ENCODE measurements around the gene RAB3C. TPM values are rescaled to one million over a fixed set of nuclear protein-coding genes. Genes with fewer than 3 reads are reported as not detected.
"Not testable (repeated sequence)": the region's sequence is repeated elsewhere in the genome, so short reads cannot be mapped to it uniquely, and the experiment has no call there.

Gene RAB3C, protein sequence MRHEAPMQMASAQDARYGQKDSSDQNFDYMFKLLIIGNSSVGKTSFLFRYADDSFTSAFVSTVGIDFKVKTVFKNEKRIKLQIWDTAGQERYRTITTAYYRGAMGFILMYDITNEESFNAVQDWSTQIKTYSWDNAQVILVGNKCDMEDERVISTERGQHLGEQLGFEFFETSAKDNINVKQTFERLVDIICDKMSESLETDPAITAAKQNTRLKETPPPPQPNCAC
- 0.13 and 0.24 TPM in 2 replicates for total RNA-seq (2014; rRNA removed; shearing (Covaris generic))
- polyA plus RNA-seq (2015; cell fraction: cytosol; rRNA removed) = 0.01 and 0.04 TPM in 2 replicates
- 0.15 TPM in 1 of 2 replicates, not detected in the other for polyA plus RNA-seq (2015; cell fraction: nucleus; rRNA removed)

DNA sequence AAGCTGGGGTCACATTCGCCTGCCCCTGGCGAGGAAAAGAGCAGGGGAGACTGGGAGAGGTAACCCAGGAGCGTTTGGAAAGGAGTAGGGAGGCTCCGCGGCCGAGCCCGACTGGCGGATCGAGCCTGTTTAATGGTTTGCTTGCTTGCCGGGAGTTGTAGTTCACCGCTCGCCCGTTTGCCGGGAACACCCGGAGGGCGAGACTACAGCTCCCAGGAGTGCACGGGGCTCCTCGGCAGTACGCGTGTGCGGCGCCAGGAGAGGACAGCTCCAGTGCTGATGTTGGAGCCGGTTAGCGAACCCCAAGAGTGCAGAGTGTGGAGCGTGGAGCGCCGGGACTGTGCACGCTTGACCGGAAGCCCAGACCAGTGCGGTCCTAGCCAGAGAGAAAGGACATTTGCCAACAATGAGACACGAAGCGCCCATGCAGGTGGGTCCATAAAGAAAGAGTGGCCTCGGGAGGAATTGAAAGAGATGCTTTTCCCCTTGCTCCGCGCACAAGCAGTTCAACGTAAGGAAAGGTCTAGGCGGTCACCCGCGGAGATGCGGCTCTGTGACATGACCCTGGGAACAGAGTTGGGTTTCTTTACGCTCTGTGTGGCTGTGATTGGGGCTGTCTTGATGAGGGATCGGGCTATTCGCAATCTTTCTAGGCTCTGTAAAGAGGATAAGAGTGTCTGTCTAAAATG is at the start of gene RAB3C:
RAB3C (plus strand) TSS at position 273 of the 689 bp plus-strand sequence; CDS start at position 407, 134 bp downstream.
- in situ Hi-C loops (cut with HindIII; ENCODE audit: low pct_unique_long_range_greater_than_20kb, low sequenced_read_pairs) = no loop called here
- peak; percentile 93 for DNase-seq (ENCODE audit: low read depth, low spot score)

DNA sequence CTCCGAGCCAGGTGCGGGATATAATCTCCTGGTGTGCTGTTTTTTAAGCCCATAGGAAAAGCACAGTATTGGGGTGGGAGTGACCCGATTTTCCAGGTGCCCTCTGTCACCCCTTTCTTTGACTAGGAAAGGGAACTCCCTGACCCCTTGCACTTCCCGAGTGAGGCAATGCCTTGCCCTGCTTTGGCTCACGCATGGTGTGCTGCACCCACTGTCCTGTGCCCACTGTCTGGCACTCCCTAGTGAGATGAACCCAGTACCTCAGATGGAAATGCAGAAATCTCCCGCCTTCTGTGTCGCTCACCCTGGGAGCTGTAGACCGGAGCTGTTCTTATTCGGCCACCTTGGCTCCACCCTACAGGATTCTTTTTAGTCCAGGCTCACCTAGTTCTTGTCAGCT is 40.9 kb upstream of the RAB3C start:
- DNase-seq (ENCODE audit: low read depth, low spot score); in situ Hi-C loops (cut with HindIII; ENCODE audit: low pct_unique_long_range_greater_than_20kb, low sequenced_read_pairs): not testable (repeated sequence)

DNA sequence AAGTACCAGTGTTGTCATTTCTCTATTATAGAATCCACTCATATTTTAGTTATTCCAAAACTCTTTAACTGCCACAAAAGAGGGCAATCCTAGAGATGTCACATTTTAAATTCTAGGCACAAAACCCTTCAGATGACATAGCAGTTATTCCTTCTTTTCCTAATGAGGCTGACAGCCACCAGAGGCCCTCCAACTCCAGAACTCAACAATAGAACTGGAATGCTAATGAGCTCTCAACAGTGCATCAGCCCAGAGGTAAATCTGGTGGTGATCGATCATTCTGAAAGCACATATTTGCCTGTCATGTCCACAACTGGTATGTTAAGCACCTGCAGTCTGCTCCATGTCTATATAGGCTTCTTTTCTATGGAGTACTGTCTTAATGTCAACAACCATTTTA is 40.2 kb upstream of the RAB3C start:
- in situ Hi-C loops (cut with HindIII; ENCODE audit: low pct_unique_long_range_greater_than_20kb, low sequenced_read_pairs) = no loop called here
- DNase-seq (ENCODE audit: low read depth, low spot score) = no peak

DNA sequence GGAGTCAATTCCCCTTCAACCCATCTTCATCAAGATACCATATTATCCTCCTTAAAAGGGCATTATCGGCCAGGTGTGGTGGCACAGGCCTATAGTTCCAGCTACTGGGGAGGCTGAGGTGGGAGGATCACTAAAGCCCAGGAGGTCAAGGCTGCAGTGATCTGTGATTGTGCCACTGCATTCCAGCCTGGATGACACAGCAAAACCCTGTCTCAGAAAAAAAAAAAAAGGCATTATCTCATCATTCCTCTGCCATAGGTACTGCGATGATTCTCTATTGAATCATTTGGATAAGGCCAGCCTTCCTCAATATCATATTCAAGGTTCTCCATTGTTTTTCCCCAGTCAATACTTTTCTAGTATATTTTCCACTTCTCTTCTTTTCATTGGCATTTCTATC is 39.2 kb upstream of the RAB3C start:
- no peak for DNase-seq (ENCODE audit: low read depth, low spot score)
- in situ Hi-C loops (cut with HindIII; ENCODE audit: low pct_unique_long_range_greater_than_20kb, low sequenced_read_pairs) = no loop called here

DNA sequence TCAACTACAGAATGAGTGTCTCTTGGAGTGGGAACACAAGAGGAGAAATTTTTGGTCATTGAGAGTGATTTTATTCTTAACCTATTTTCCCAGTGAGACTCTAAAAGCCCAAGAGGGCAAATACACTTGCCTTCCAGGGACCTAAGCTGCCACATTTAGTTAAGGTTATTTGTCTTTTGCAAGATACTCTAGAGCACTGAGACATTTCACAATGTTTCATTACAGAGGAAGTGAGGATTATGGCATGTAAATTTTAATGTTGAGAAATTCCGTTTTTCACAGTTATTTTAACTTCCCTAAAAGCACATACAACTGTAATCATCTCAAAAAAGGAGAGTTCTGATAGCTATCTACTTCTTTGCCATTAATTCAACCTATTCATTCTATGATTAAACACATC is 38.7 kb upstream of the RAB3C start:
- in situ Hi-C loops (cut with HindIII; ENCODE audit: low pct_unique_long_range_greater_than_20kb, low sequenced_read_pairs) = no loop called here
- DNase-seq (ENCODE audit: low read depth, low spot score) = no peak

DNA sequence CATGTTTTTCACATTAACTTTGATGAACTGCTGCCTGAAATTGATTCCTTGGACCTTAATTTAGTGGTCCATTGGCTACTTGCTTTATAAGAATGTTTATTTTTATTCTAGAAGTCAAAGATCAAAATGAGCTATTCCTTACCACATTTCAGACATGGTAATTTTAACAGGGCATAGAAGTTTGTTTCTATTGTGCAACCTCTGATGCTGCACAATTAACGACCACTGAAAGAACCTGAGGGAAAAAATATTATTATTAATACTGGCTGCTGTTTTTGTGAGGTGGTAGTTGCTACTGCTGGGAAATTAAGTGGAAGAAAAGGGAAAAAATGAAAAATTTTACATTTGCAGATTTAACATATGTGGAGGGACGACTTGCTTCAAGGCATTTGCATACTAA is 37.9 kb upstream of the RAB3C start:
- in situ Hi-C loops (cut with HindIII; ENCODE audit: low pct_unique_long_range_greater_than_20kb, low sequenced_read_pairs) = no loop called here
- DNase-seq (ENCODE audit: low read depth, low spot score) = no peak

DNA sequence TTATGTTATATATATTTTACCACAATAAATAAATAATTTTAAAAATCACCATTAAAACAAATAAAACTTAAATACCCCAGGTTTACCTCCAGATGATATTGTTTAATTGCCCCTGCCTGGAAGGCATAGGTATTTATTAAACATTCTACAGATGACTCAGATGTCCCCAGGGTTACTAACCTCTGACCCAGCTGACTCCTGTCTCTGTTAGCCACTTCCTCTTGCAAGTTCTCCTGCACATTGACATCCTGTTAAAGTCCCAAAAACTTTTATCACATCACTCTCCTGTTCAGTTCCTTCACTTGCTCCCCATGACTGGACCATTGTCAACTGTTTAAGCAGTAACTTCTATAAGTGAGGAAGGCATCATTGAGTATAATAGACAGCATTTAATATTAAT is 37.0 kb upstream of the RAB3C start:
- in situ Hi-C loops (cut with HindIII; ENCODE audit: low pct_unique_long_range_greater_than_20kb, low sequenced_read_pairs) = no loop called here
- no peak for DNase-seq (ENCODE audit: low read depth, low spot score)

DNA sequence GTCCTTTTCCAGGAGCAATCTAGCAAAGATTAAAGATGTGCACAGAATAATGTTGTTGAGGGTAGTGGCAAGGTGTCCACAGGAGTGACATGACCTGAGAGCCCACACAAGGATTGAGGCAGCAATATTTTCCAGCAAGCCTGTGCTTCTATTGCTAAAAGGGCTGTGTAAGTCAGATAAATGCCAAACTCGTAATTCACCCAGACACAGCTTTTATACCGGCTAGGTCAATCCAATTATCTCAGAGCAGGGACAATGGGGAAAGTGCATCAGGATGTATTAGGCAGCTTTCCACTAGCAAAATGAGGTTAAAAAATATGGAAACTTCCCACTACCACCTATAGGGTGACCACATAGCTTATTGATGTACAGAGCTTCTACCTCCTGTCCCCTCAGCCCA is 34.8 kb upstream of the RAB3C start:
- in situ Hi-C loops (cut with HindIII; ENCODE audit: low pct_unique_long_range_greater_than_20kb, low sequenced_read_pairs) = no loop called here
- DNase-seq (ENCODE audit: low read depth, low spot score) = no peak

DNA sequence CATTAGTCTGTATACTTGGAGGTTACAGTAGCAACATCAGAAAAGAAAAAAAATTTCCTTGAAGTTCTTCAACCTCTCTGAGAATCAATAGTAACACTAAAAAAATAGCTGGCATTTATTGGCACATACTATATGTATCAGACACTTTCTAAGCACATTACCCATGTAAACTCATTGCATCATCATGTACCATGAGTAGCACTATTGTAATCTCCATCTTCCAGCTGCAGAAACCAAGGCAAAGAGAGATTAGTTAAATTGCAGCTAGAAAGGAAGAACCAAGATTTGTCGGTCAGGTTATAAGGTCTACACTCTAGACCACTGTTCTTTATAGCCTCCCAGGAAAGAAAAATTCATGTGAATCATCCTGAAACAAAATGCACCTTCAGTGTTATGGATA is 31.4 kb upstream of the RAB3C start:
- DNase-seq (ENCODE audit: low read depth, low spot score) = no peak

DNA sequence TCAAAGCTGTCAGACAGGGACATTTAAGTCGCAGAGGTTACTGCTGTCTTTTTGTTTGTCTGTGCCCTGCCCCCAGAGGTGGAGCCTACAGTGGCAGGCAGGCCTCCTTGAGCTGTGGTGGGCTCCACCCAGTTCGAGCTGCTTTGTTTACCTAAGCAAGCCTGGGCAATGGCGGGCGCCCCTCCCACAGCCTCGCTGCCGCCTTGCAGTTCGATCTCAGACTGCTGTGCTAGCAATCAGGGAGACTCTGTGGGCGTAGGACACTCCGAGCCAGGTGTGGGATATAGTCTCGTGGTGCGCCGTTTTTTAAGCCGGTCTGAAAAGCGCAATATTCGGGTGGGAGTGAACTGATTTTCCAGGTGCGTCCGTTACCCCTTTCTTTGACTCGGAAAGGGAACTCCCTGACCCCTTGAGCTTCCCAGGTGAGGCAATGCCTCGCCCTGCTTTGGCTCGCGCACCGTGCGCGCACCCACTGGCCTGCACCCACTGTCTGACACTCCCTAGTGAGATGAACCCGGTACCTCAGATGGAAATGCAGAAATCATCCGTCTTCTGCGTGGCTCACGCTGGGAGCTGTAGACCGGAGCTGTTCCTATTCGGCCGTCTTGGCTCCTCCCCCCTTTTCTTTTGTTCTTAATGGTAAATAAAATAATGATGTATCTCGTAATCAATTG is 25.1 kb upstream of the RAB3C start:
- in situ Hi-C loops (cut with HindIII; ENCODE audit: low pct_unique_long_range_greater_than_20kb, low sequenced_read_pairs); DNase-seq (ENCODE audit: low read depth, low spot score): not testable (repeated sequence)

More for the DNA sequence above, 31.4 kb upstream of the RAB3C start:
- in situ Hi-C loops (cut with HindIII; ENCODE audit: low pct_unique_long_range_greater_than_20kb, low sequenced_read_pairs) = no loop called here

DNA sequence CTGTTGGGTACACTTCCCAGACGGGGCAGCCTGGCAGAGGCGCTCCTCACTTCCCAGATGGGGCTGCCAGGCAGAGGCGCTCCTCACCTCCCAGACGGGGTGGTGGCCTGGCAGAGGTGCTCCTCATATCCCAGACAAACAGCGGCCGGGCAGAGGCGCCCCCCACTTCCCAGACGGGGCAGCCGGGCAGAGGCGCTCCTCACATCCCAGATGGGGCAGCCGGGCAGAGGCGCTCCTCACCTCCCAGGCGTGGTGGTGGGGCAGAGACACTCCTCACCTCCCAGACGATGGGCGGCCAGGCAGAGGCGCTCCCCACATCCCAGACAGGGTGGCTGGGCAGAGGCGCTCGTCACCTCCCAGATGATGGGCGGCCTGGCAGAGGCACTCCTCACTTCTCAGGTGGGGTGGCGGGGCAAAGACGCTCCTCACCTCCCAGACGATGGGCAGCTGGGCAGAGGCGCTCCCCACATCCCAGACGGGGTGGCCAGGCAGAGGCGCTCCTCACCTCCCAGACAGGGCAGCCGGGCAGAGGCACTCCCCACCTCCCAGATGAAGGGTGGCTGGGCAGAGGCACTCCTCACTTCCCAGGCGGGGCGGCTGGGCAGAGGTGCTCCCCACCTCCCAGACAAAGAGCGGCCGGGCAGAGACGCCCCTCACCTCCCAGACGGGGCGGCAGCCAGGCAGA is 19.7 kb upstream of the RAB3C start:
- DNase-seq (ENCODE audit: low read depth, low spot score); in situ Hi-C loops (cut with HindIII; ENCODE audit: low pct_unique_long_range_greater_than_20kb, low sequenced_read_pairs): not testable (repeated sequence)

DNA sequence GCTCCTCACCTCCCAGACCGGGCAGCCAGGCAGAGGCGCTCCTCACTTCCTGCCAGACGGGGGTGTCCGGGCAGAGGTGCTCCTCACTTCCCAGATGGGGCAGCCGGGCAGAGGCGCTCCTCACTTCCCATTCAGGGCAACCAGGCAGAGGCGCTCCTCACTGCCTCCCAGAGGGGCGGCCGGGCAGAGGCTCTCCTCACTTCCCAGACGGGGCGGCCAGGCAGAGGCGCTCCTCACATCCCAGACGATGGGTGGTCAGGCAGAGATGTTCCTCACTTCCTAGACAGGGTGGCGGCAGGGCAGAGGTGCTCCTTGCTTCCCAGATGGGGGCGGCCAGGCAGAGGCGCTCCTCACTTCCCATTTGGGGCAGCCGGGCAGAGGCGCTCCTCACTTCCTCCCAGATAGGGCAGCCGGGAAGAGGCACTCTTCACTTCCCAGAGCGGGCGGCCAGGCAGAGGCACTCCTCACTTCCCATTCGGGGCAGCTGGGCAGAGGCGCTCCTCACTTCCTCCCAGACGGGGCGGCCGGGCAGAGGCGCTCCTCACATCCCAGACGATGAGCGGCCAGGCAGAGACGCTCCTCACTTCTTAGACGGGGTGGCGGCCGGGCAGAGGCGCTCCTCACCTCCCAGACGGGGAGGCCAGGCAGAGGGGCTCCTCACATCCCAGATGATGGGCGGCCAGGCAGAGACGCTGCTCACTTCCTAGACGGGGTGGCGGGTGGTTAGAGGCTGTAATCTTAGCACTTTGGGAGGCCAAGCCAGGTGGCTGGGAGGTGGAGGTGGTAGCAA is 18.6 kb upstream of the RAB3C start:
- in situ Hi-C loops (cut with HindIII; ENCODE audit: low pct_unique_long_range_greater_than_20kb, low sequenced_read_pairs); DNase-seq (ENCODE audit: low read depth, low spot score): not testable (repeated sequence)

DNA sequence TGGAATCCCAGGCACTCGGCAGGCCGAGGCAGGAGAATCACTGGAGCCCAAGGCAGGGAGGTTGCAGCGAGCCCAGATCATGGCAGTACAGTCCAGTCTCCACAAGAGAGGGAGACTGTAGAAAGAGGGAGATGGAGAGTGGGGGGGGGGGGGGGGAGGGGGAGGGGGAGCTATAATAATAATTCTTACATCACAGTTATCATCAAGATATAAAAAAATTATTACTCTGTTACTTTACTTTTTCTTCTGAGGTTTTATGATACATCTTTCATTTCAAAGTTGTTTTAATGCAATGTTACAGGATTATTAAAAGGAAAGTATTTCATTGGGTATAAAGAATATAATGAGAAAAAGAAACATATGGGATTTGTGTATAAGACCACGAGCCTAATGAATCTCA is 17.8 kb upstream of the RAB3C start:
- no peak for DNase-seq (ENCODE audit: low read depth, low spot score)
- in situ Hi-C loops (cut with HindIII; ENCODE audit: low pct_unique_long_range_greater_than_20kb, low sequenced_read_pairs) = no loop called here

DNA sequence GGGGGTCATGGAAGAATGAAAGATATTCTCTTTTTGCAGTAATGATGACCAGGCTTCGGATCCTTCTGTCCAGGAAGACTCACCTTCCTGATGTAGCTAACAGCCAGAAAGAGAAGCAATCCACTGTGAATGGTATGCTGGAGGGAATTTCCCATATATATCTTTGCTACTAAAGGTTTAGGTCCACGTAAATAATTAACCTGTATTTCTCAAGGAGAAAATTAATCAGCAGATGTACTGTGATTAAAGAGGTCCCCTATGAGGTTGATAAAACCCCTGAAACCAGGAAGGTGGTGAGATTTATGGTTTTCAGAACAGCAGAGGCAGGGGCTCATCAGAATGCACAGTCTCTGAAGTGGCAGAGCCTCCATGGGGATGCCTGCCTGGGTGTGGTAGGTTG is 11.4 kb upstream of the RAB3C start:
- no peak for DNase-seq (ENCODE audit: low read depth, low spot score)
- in situ Hi-C loops (cut with HindIII; ENCODE audit: low pct_unique_long_range_greater_than_20kb, low sequenced_read_pairs) = no loop called here

DNA sequence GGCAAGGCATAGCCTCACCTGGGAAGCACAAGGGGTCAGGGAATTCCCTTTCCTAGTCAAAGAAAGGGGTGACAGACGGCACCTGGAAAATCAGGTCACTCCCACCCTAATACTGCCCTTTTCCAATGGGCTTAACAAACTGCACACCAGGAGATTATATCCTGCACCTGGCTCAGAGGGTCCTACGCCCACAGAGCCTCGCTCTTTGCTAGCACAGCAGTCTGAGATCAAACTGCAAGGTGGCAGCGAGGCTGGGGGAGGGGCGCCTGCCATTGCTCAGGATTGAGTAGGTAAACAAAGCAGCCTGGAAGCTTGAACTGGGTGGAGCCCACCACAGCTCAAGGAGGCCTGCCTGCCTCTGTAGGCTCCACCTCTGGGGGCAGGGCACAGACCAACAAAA is 9.9 kb upstream of the RAB3C start:
- in situ Hi-C loops (cut with HindIII; ENCODE audit: low pct_unique_long_range_greater_than_20kb, low sequenced_read_pairs); DNase-seq (ENCODE audit: low read depth, low spot score): not testable (repeated sequence)

DNA sequence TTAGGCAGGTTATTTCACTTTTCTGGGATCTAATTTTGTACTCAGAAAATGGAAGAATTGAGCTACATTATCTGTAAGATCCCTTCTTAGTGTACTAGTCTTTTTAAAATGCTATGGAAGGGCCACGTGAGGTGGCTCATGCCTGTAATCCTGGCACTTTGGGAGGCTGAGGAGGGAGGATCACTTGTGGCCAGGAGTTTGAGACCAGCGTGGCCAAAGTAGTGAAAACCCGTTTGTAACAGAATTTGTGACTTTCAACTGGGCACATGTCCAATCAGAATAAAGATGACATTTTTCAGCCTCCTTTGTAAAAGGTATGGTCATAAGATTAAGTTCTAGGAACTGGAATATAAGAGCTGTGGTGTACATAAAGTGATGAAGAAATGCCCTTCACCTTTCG is 3.1 kb upstream of the RAB3C start:
- DNase-seq (ENCODE audit: low read depth, low spot score) = no peak
- in situ Hi-C loops (cut with HindIII; ENCODE audit: low pct_unique_long_range_greater_than_20kb, low sequenced_read_pairs) = no loop called here

DNA sequence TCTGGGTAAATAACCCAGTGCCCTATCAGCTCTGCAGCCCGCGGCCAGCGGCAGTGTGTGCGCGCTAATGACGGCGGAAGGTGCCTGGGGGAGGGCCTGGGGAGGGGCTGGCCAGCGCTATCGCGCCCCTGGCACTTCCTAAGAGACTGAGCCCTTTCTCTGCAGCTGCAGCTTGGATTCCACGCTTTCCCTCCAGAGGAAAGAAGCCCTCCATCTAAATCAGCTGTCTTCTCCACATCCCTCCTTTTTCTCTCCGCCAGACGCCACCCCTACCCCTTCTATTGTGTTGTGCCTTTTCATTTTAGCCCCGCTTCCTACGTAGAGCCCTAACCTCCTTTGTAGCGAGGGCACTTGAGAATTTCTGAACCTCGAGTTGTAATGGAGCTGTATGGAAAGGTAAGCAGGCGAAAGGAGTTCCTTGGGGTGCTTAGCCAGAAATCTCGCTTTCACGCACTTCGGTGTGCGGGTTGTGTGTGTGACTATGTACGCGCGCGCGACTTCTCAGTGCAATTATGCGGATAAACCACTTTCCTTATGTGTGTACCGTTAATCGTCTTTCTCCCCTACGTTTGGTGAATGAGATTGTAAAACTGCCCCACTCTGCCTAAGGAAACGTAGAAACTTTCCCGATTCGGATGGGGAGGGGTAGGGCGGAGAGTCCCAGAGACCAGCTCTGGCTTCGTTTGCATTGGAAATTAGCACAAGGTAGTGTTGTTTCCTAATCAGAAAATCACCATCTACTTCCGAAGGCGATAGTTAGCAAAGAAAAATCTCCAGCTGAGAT is 664 bp upstream of the RAB3C start:
- DNase-seq (ENCODE audit: low read depth, low spot score) = no peak
- in situ Hi-C loops (cut with HindIII; ENCODE audit: low pct_unique_long_range_greater_than_20kb, low sequenced_read_pairs) = no loop called here

Data from SK-MEL-5 (cell line).